WTC11 (cell line): ENCODE data around the gene ZNF554. TPM values are rescaled to one million over a fixed set of nuclear protein-coding genes. Genes with fewer than 3 reads are reported as not detected.

ENCODE experiments used
- CREB1 ChIP-seq: sonication (generic); formaldehyde crosslinking; IDR thresholded peaks from 2 replicates; pipeline ENCODE4 v1.8.0; 2023; ENCODE audit warnings: mild to moderate bottlenecking, missing genetic modification reagents
- FOXP1 ChIP-seq: sonication (generic); formaldehyde crosslinking; IDR thresholded peaks from 2 replicates; pipeline ENCODE4 v1.8.0; 2022; ENCODE audit warnings: missing genetic modification reagents, mild to moderate bottlenecking, moderate library complexity, borderline replicate concordance
- GABPB1 ChIP-seq: sonication (generic); formaldehyde crosslinking; IDR thresholded peaks from 2 replicates; pipeline ENCODE4 v1.8.1; 2023; ENCODE audit warnings: mild to moderate bottlenecking, missing genetic modification reagents
- GRHL2 ChIP-seq: fragments of 250-450 bp; sonication (Bioruptor Pico); IDR thresholded peaks from 2 replicates; pipeline ENCODE4 v1.8.0; 2022; ENCODE audit warnings: mild to moderate bottlenecking, moderate library complexity; ENCODE audit not compliant: insufficient replicate concordance, severe bottlenecking
- NFATC4 ChIP-seq: fragments of 250-450 bp; sonication (Bioruptor Pico); IDR thresholded peaks from 2 replicates; pipeline ENCODE4 v1.9.0; 2021; ENCODE audit warnings: mild to moderate bottlenecking
- total RNA-seq: library from RNA; stranded (reverse); gene quantifications from 3 replicates; pipeline ENCODE4 v1.2.3, GENCODE V29; 2021
- TF ChIP-seq, protein P1 (sequence below): fragments of 250-450 bp; sonication (Bioruptor Pico); IDR thresholded peaks from 2 replicates; pipeline ENCODE4 v1.9.0; 2021; ENCODE audit warnings: mild to moderate bottlenecking
- TF ChIP-seq, protein P2 (sequence below): sonication (generic); formaldehyde crosslinking; IDR thresholded peaks from 2 replicates; pipeline ENCODE4 v1.8.0; 2023; ENCODE audit warnings: mild to moderate bottlenecking, missing genetic modification reagents
- TF ChIP-seq, protein P3 (sequence below): fragments of 250-450 bp; sonication (Bioruptor Pico); IDR thresholded peaks from 2 replicates; pipeline ENCODE4 v1.9.0; 2021; ENCODE audit warnings: mild to moderate bottlenecking, borderline replicate concordance
- TF ChIP-seq, protein P4 (sequence below): sonication (generic); formaldehyde crosslinking; IDR thresholded peaks from 2 replicates; pipeline ENCODE4 v1.8.1; 2023; ENCODE audit warnings: mild to moderate bottlenecking, missing genetic modification reagents, borderline replicate concordance
- TF ChIP-seq, protein P5 (sequence below): sonication (generic); formaldehyde crosslinking; IDR thresholded peaks from 2 replicates; pipeline ENCODE4 v1.8.0; 2023; ENCODE audit warnings: missing genetic modification reagents
- TF ChIP-seq, protein P6 (sequence below): sonication (generic); formaldehyde crosslinking; IDR thresholded peaks from 2 replicates; pipeline ENCODE4 v1.8.0; 2022; ENCODE audit warnings: mild to moderate bottlenecking, missing genetic modification reagents

Gene ZNF554
- total RNA-seq, 1 experiment from 2014 or later: 5.7 TPM

DNA sequence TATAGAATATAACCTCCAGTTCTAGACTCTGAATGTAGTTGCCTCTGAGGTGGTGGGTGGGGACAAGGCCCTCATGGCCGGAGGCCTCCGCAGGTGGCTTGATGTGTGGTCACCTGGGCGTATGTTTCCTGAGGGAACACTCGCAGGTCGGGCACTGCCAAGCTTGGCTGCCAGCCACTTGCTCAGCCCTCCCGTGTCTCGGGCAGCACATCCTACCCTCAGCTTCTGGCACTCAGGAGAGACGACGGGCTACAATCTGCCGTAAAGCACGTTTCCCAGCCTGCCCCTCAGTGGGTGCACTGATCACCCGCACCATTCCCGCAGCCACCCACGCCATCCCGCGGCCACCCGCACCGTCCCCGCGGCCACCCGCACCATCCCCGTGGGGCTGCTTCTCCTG, 19.2 kb upstream of the ZNF554 start (continued):
- TF ChIP-seq, protein P1, sequence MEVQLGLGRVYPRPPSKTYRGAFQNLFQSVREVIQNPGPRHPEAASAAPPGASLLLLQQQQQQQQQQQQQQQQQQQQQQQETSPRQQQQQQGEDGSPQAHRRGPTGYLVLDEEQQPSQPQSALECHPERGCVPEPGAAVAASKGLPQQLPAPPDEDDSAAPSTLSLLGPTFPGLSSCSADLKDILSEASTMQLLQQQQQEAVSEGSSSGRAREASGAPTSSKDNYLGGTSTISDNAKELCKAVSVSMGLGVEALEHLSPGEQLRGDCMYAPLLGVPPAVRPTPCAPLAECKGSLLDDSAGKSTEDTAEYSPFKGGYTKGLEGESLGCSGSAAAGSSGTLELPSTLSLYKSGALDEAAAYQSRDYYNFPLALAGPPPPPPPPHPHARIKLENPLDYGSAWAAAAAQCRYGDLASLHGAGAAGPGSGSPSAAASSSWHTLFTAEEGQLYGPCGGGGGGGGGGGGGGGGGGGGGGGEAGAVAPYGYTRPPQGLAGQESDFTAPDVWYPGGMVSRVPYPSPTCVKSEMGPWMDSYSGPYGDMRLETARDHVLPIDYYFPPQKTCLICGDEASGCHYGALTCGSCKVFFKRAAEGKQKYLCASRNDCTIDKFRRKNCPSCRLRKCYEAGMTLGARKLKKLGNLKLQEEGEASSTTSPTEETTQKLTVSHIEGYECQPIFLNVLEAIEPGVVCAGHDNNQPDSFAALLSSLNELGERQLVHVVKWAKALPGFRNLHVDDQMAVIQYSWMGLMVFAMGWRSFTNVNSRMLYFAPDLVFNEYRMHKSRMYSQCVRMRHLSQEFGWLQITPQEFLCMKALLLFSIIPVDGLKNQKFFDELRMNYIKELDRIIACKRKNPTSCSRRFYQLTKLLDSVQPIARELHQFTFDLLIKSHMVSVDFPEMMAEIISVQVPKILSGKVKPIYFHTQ (CRISPR knock-in tag): no peak
- no peak for TF ChIP-seq GABPB1 (CRISPR knock-in tag)
- no peak for TF ChIP-seq CREB1 (CRISPR knock-in tag)
- TF ChIP-seq, protein P2, sequence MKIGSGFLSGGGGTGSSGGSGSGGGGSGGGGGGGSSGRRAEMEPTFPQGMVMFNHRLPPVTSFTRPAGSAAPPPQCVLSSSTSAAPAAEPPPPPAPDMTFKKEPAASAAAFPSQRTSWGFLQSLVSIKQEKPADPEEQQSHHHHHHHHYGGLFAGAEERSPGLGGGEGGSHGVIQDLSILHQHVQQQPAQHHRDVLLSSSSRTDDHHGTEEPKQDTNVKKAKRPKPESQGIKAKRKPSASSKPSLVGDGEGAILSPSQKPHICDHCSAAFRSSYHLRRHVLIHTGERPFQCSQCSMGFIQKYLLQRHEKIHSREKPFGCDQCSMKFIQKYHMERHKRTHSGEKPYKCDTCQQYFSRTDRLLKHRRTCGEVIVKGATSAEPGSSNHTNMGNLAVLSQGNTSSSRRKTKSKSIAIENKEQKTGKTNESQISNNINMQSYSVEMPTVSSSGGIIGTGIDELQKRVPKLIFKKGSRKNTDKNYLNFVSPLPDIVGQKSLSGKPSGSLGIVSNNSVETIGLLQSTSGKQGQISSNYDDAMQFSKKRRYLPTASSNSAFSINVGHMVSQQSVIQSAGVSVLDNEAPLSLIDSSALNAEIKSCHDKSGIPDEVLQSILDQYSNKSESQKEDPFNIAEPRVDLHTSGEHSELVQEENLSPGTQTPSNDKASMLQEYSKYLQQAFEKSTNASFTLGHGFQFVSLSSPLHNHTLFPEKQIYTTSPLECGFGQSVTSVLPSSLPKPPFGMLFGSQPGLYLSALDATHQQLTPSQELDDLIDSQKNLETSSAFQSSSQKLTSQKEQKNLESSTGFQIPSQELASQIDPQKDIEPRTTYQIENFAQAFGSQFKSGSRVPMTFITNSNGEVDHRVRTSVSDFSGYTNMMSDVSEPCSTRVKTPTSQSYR (CRISPR knock-in tag): no peak
- TF ChIP-seq, protein P3, sequence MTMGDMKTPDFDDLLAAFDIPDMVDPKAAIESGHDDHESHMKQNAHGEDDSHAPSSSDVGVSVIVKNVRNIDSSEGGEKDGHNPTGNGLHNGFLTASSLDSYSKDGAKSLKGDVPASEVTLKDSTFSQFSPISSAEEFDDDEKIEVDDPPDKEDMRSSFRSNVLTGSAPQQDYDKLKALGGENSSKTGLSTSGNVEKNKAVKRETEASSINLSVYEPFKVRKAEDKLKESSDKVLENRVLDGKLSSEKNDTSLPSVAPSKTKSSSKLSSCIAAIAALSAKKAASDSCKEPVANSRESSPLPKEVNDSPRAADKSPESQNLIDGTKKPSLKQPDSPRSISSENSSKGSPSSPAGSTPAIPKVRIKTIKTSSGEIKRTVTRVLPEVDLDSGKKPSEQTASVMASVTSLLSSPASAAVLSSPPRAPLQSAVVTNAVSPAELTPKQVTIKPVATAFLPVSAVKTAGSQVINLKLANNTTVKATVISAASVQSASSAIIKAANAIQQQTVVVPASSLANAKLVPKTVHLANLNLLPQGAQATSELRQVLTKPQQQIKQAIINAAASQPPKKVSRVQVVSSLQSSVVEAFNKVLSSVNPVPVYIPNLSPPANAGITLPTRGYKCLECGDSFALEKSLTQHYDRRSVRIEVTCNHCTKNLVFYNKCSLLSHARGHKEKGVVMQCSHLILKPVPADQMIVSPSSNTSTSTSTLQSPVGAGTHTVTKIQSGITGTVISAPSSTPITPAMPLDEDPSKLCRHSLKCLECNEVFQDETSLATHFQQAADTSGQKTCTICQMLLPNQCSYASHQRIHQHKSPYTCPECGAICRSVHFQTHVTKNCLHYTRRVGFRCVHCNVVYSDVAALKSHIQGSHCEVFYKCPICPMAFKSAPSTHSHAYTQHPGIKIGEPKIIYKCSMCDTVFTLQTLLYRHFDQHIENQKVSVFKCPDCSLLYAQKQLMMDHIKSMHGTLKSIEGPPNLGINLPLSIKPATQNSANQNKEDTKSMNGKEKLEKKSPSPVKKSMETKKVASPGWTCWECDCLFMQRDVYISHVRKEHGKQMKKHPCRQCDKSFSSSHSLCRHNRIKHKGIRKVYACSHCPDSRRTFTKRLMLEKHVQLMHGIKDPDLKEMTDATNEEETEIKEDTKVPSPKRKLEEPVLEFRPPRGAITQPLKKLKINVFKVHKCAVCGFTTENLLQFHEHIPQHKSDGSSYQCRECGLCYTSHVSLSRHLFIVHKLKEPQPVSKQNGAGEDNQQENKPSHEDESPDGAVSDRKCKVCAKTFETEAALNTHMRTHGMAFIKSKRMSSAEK: no peak
- TF ChIP-seq GRHL2: no peak
- TF ChIP-seq, protein P4, sequence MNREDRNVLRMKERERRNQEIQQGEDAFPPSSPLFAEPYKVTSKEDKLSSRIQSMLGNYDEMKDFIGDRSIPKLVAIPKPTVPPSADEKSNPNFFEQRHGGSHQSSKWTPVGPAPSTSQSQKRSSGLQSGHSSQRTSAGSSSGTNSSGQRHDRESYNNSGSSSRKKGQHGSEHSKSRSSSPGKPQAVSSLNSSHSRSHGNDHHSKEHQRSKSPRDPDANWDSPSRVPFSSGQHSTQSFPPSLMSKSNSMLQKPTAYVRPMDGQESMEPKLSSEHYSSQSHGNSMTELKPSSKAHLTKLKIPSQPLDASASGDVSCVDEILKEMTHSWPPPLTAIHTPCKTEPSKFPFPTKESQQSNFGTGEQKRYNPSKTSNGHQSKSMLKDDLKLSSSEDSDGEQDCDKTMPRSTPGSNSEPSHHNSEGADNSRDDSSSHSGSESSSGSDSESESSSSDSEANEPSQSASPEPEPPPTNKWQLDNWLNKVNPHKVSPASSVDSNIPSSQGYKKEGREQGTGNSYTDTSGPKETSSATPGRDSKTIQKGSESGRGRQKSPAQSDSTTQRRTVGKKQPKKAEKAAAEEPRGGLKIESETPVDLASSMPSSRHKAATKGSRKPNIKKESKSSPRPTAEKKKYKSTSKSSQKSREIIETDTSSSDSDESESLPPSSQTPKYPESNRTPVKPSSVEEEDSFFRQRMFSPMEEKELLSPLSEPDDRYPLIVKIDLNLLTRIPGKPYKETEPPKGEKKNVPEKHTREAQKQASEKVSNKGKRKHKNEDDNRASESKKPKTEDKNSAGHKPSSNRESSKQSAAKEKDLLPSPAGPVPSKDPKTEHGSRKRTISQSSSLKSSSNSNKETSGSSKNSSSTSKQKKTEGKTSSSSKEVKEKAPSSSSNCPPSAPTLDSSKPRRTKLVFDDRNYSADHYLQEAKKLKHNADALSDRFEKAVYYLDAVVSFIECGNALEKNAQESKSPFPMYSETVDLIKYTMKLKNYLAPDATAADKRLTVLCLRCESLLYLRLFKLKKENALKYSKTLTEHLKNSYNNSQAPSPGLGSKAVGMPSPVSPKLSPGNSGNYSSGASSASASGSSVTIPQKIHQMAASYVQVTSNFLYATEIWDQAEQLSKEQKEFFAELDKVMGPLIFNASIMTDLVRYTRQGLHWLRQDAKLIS (CRISPR knock-in tag): no peak
- no peak for TF ChIP-seq NFATC4
- TF ChIP-seq, protein P5, sequence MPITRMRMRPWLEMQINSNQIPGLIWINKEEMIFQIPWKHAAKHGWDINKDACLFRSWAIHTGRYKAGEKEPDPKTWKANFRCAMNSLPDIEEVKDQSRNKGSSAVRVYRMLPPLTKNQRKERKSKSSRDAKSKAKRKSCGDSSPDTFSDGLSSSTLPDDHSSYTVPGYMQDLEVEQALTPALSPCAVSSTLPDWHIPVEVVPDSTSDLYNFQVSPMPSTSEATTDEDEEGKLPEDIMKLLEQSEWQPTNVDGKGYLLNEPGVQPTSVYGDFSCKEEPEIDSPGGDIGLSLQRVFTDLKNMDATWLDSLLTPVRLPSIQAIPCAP: no peak
- TF ChIP-seq, protein P6, sequence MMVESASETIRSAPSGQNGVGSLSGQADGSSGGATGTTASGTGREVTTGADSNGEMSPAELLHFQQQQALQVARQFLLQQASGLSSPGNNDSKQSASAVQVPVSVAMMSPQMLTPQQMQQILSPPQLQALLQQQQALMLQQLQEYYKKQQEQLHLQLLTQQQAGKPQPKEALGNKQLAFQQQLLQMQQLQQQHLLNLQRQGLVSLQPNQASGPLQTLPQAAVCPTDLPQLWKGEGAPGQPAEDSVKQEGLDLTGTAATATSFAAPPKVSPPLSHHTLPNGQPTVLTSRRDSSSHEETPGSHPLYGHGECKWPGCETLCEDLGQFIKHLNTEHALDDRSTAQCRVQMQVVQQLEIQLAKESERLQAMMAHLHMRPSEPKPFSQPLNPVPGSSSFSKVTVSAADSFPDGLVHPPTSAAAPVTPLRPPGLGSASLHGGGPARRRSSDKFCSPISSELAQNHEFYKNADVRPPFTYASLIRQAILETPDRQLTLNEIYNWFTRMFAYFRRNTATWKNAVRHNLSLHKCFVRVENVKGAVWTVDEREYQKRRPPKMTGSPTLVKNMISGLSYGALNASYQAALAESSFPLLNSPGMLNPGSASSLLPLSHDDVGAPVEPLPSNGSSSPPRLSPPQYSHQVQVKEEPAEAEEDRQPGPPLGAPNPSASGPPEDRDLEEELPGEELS (CRISPR knock-in tag): no peak
- TF ChIP-seq FOXP1: no peak
